Measurements from ENCODE around the gene WHRN. TPM values are rescaled to one million over a fixed set of nuclear protein-coding genes. Genes with fewer than 3 reads are reported as not detected.

WHRN gene
- total RNA-seq, 1 donor from 2014 or later: 11.9 TPM

- H3K4me3 Mint-ChIP-seq (ENCODE audit: low read depth): no peak overlapping the region
- H3K27ac Mint-ChIP-seq: no peak overlapping the region
- H3K9me3 Mint-ChIP-seq (ENCODE audit: low read depth): no peaks in the 10 kb centered on the region
- no peak for DNase-seq (ENCODE audit: low spot score, unreplicated experiment)
- peaks cover 6% of the 10 kb centered on the region for H3K27me3 Mint-ChIP-seq
- no peak for TF ChIP-seq CTCF (IDR thresholded peaks at IDR 0.05; ENCODE audit: unreplicated experiment)
- H3K4me1 Mint-ChIP-seq (ENCODE audit: low read depth): no peaks in the 10 kb centered on the region
- H3K36me3 Mint-ChIP-seq (ENCODE audit: insufficient read depth): no peaks in the 10 kb centered on the region
These were observed 79.0 kb downstream of the WHRN start for GRCh38 chr9:114426046-114426948.

DNA sequence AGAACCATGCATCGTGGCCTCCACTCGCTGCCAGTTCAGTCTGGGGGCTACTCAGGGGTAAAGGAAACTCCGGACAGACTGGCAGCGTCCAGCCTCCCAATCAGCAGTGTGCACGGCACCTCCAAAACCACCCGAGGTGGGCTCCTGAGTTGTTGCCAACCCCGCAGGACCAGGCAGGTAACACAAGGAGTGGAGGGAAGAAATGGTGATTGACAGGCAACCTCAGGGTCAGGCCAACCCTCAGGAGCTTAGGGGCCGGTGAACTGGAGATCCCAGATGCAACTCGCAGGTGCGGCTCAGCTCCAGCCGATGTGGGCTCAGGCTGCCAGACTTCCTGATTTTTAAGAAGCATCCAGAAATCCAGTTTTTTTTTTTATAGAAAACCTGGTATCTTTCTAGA is 80.1 kb downstream of the WHRN start:
- Mint-ChIP-seq H3K4me1 (ENCODE audit: low read depth) (no peaks in the 10 kb centered on the region), H3K9me3 (ENCODE audit: low read depth) (no peaks in the 10 kb centered on the region), H3K36me3 (ENCODE audit: insufficient read depth) (no peaks in the 10 kb centered on the region), H3K27me3 (peaks cover 6% of the 10 kb centered on the region), H3K27ac (no peak overlapping the region), H3K4me3 (ENCODE audit: low read depth) (no peak overlapping the region)
- DNase-seq (ENCODE audit: low spot score, unreplicated experiment): no peak
- no peak for TF ChIP-seq CTCF (IDR thresholded peaks at IDR 0.05; ENCODE audit: unreplicated experiment)

GRCh38 chr9:114424126-114424525 is 81.1 kb downstream of the WHRN start:
- Mint-ChIP-seq H3K27me3 (peaks cover under 1% of the 10 kb centered on the region), H3K4me1 (ENCODE audit: low read depth) (no peaks in the 10 kb centered on the region), H3K36me3 (ENCODE audit: insufficient read depth) (no peaks in the 10 kb centered on the region), H3K4me3 (ENCODE audit: low read depth) (no peak overlapping the region), H3K27ac (no peak overlapping the region), H3K9me3 (ENCODE audit: low read depth) (no peaks in the 10 kb centered on the region)
- no peak for TF ChIP-seq CTCF (IDR thresholded peaks at IDR 0.05; ENCODE audit: unreplicated experiment)
- no peak for DNase-seq (ENCODE audit: low spot score, unreplicated experiment)

DNA sequence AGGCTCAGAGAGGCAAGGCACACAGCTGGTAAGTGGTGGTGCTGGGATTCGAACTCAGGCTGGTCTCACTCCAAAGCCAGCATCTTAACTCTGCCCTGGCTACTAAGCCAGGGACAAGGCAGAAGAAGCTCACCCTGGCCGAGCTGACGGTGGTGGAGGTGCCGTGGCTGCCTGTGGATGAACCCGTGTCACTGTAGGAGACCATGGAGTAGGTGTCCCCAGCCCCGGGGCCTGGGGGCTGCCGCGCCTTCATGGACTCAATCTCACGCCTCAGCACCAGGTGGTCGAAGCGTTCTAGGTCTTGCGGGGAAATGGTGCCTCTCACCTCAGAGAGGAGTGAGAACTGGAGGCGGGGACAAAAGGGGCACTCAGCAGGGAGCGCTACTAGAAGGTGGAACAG is 82.1 kb downstream of the WHRN start:
- no peak for DNase-seq (ENCODE audit: low spot score, unreplicated experiment)
- Mint-ChIP-seq H3K27ac (no peak overlapping the region), H3K27me3 (no peaks in the 10 kb centered on the region), H3K4me3 (ENCODE audit: low read depth) (no peak overlapping the region), H3K9me3 (ENCODE audit: low read depth) (no peaks in the 10 kb centered on the region), H3K36me3 (ENCODE audit: insufficient read depth) (no peaks in the 10 kb centered on the region), H3K4me1 (ENCODE audit: low read depth) (no peaks in the 10 kb centered on the region)
- TF ChIP-seq CTCF (IDR thresholded peaks at IDR 0.05; ENCODE audit: unreplicated experiment): no peak

- H3K27me3 Mint-ChIP-seq: no peaks in the 10 kb centered on the region
- H3K36me3 Mint-ChIP-seq (ENCODE audit: insufficient read depth): no peaks in the 10 kb centered on the region
- no peak for TF ChIP-seq CTCF (IDR thresholded peaks at IDR 0.05; ENCODE audit: unreplicated experiment)
- peaks cover 10% of the 10 kb centered on the region for H3K4me1 Mint-ChIP-seq (ENCODE audit: low read depth)
- H3K9me3 Mint-ChIP-seq (ENCODE audit: low read depth): no peaks in the 10 kb centered on the region
- no peak overlapping the region for H3K4me3 Mint-ChIP-seq (ENCODE audit: low read depth)
- no peak overlapping the region for H3K27ac Mint-ChIP-seq
- no peak for DNase-seq (ENCODE audit: low spot score, unreplicated experiment)
These were observed 84.1 kb downstream of the WHRN start for GRCh38 chr9:114421147-114421546.
